WTC11 (cell line): ENCODE measurements around the gene FLT1. TPM values are rescaled to one million over a fixed set of nuclear protein-coding genes. Genes with fewer than 3 reads are reported as not detected.
A peak's percentile ranks its signal among the peaks of the same experiment; 100 is the strongest.

Experiments
- ATAC-seq: fragments of 200-7000 bp; cut with Tn5 transposase; 2 replicates; pipeline ENCODE4 v1.10.0; 2021; ENCODE audit warnings: mild to moderate bottlenecking, moderate library complexity
- CTCF ChIA-PET: fragments of 300-600 bp; sonication (Branson Sonifier 250); formaldehyde crosslinking; loops from one replicate; lab custom pipeline; 2021; ENCODE audit warnings: antibody characterized with exemption; lab: Charles Lee
- POLR2A ChIA-PET: fragments of 350-600 bp; sonication (Branson Sonifier 250); formaldehyde crosslinking; loops from one replicate; lab custom pipeline; 2021; ENCODE audit warnings: antibody characterized with exemption; lab: Charles Lee
- DNase-seq: peaks from one replicate; pipeline ENCODE4 v3.0.0; 2021; ENCODE audit warnings: low spot score
- H3K27ac Mint-ChIP-seq: 2 replicates; pipeline ENCODE4 v1.8.0; 2021; ENCODE audit warnings: mixed read lengths
- H3K27me3 Mint-ChIP-seq: 2 replicates; pipeline ENCODE4 v1.8.0; 2021; ENCODE audit warnings: low read depth, mild to moderate bottlenecking, moderate library complexity, mixed read lengths
- H3K36me3 Mint-ChIP-seq: 2 replicates; pipeline ENCODE4 v1.8.0; 2021; ENCODE audit warnings: mixed read lengths
- H3K4me1 Mint-ChIP-seq: 2 replicates; pipeline ENCODE4 v1.8.0; 2022; ENCODE audit warnings: mixed read lengths
- H3K4me3 Mint-ChIP-seq: 2 replicates; pipeline ENCODE4 v1.8.0; 2021; ENCODE audit warnings: mild to moderate bottlenecking, moderate library complexity, mixed read lengths
- H3K9me3 Mint-ChIP-seq: 2 replicates; pipeline ENCODE4 v1.8.0; 2021; ENCODE audit warnings: mixed read lengths
- NFYB ChIP-seq: sonication (generic); formaldehyde crosslinking; conservative IDR thresholded peaks from 2 replicates; pipeline ENCODE4 v1.8.0; 2022; ENCODE audit warnings: low read depth, missing genetic modification reagents
- NR1H2 ChIP-seq: sonication (generic); formaldehyde crosslinking; IDR thresholded peaks from 2 replicates; pipeline ENCODE4 v1.9.0; 2021; ENCODE audit warnings: mild to moderate bottlenecking, moderate library complexity, missing genetic modification reagents
- OVOL2 ChIP-seq: fragments of 250-450 bp; sonication (Bioruptor Pico); IDR thresholded peaks from 2 replicates; pipeline ENCODE4 v1.9.0; 2021; ENCODE audit warnings: mild to moderate bottlenecking, borderline replicate concordance
- SP1 ChIP-seq: sonication (generic); formaldehyde crosslinking; conservative IDR thresholded peaks from 2 replicates; pipeline ENCODE4 v1.8.1; 2022; ENCODE audit warnings: missing genetic modification reagents
- TEAD1 ChIP-seq: sonication (generic); formaldehyde crosslinking; IDR thresholded peaks from 2 replicates; pipeline ENCODE4 v1.8.0; 2022; ENCODE audit warnings: mild to moderate bottlenecking, missing genetic modification reagents
- TEAD4 ChIP-seq: sonication (generic); formaldehyde crosslinking; IDR thresholded peaks from 2 replicates; pipeline ENCODE4 v1.8.0; 2022; ENCODE audit warnings: mild to moderate bottlenecking, missing genetic modification reagents
- ZBTB21 ChIP-seq: sonication (generic); formaldehyde crosslinking; IDR thresholded peaks from 2 replicates; pipeline ENCODE4 v1.8.1; 2023; ENCODE audit warnings: mild to moderate bottlenecking, missing genetic modification reagents, borderline replicate concordance
- ZNF138 ChIP-seq: sonication (generic); formaldehyde crosslinking; conservative IDR thresholded peaks from 2 replicates; pipeline ENCODE4 v1.8.1; 2022; ENCODE audit warnings: mild to moderate bottlenecking, moderate library complexity, missing genetic modification reagents
- ZNF396 ChIP-seq: fragments of 250-450 bp; sonication (Bioruptor Pico); IDR thresholded peaks from 2 replicates; pipeline ENCODE4 v1.8.0; 2021; ENCODE audit warnings: mild to moderate bottlenecking, moderate library complexity, borderline replicate concordance
- ZNF423 ChIP-seq: fragments of 250-450 bp; sonication (Bioruptor Pico); IDR thresholded peaks from 2 replicates; pipeline ENCODE4 v2.1.2; 2022; ENCODE audit warnings: mild to moderate bottlenecking, moderate library complexity
- total RNA-seq: library from RNA; stranded (reverse); gene quantifications from 3 replicates; pipeline ENCODE4 v1.2.3, GENCODE V29; 2021
- TF ChIP-seq, protein P1 (sequence below): sonication (generic); formaldehyde crosslinking; IDR thresholded peaks from 2 replicates; pipeline ENCODE4 v1.8.1; 2022; ENCODE audit warnings: low read depth, missing genetic modification reagents, borderline replicate concordance
- TF ChIP-seq, protein P2 (sequence below): sonication (generic); formaldehyde crosslinking; IDR thresholded peaks from 2 replicates; pipeline ENCODE4 v1.8.1; 2023; ENCODE audit warnings: mild to moderate bottlenecking, missing genetic modification reagents
- TF ChIP-seq, protein P3 (sequence below): sonication (generic); formaldehyde crosslinking; IDR thresholded peaks from 2 replicates; pipeline ENCODE4 v1.8.1; 2023; ENCODE audit warnings: mild to moderate bottlenecking, missing genetic modification reagents, borderline replicate concordance
- TF ChIP-seq, protein P4 (sequence below): sonication (generic); formaldehyde crosslinking; IDR thresholded peaks from 2 replicates; pipeline ENCODE4 v1.8.1; 2023; ENCODE audit warnings: mild to moderate bottlenecking, missing genetic modification reagents
- TF ChIP-seq, protein P5 (sequence below): fragments of 250-450 bp; sonication (Bioruptor Pico); IDR thresholded peaks from 2 replicates; pipeline ENCODE4 v1.9.0; 2021; ENCODE audit warnings: mild to moderate bottlenecking, borderline replicate concordance
- TF ChIP-seq, protein P6 (sequence below): sonication (generic); formaldehyde crosslinking; IDR thresholded peaks from 2 replicates; pipeline ENCODE4 v1.8.0; 2023; ENCODE audit warnings: missing genetic modification reagents, mild to moderate bottlenecking, borderline replicate concordance
- TF ChIP-seq, protein P7 (sequence below): sonication (generic); formaldehyde crosslinking; IDR thresholded peaks from 2 replicates; pipeline ENCODE4 v1.8.0; 2022; ENCODE audit warnings: mild to moderate bottlenecking, missing genetic modification reagents

The FLT1 gene
- total RNA-seq, 1 experiment from 2014 or later: 66.3 TPM

DNA sequence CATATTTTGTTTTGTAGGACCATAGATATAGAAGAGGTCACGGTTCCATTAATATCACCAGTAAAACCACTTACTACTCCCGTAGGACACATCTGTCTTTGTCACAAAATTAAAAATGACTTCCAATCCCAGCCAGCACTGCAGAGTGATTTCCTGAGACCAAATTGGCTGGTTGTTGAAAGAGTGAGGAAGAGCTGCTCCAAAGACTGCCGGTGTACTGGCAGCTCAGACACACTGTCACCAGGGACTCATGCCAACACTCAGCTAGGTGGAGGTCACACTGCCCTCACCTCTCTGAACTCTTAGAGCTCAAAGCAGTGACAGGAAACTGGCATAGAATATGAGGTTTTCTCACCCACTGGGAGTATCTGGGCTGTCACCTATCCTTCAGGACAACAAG, 52.1 kb downstream of the FLT1 start:
- DNase-seq (no peak), ATAC-seq (no peak)
- peaks cover 53% of the 10 kb centered on the region for H3K36me3 Mint-ChIP-seq
- ChIA-PET CTCF (no interaction called here), POLR2A (interaction anchor here (0.5 kb wide), 1 partner anchor 33 kb away, joined by 3 read pairs; no protein-coding TSS in a partner anchor)
- peaks cover 18% of the 10 kb centered on the region for H3K9me3 Mint-ChIP-seq
- peak overlapping the region; percentile 43 for H3K27ac Mint-ChIP-seq
- H3K27me3 Mint-ChIP-seq: no peaks in the 10 kb centered on the region
- no peak overlapping the region for H3K4me3 Mint-ChIP-seq
- H3K4me1 Mint-ChIP-seq: peaks cover 48% of the 10 kb centered on the region
- no peak for TF ChIP-seq SP1
- no peak for TF ChIP-seq ZNF396 (CRISPR knock-in tag)
- TF ChIP-seq OVOL2 (CRISPR knock-in tag): no peak
- TF ChIP-seq, protein P1, sequence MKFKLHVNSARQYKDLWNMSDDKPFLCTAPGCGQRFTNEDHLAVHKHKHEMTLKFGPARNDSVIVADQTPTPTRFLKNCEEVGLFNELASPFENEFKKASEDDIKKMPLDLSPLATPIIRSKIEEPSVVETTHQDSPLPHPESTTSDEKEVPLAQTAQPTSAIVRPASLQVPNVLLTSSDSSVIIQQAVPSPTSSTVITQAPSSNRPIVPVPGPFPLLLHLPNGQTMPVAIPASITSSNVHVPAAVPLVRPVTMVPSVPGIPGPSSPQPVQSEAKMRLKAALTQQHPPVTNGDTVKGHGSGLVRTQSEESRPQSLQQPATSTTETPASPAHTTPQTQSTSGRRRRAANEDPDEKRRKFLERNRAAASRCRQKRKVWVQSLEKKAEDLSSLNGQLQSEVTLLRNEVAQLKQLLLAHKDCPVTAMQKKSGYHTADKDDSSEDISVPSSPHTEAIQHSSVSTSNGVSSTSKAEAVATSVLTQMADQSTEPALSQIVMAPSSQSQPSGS (CRISPR knock-in tag): no peak
- TF ChIP-seq, protein P2, sequence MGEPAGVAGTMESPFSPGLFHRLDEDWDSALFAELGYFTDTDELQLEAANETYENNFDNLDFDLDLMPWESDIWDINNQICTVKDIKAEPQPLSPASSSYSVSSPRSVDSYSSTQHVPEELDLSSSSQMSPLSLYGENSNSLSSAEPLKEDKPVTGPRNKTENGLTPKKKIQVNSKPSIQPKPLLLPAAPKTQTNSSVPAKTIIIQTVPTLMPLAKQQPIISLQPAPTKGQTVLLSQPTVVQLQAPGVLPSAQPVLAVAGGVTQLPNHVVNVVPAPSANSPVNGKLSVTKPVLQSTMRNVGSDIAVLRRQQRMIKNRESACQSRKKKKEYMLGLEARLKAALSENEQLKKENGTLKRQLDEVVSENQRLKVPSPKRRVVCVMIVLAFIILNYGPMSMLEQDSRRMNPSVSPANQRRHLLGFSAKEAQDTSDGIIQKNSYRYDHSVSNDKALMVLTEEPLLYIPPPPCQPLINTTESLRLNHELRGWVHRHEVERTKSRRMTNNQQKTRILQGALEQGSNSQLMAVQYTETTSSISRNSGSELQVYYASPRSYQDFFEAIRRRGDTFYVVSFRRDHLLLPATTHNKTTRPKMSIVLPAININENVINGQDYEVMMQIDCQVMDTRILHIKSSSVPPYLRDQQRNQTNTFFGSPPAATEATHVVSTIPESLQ (CRISPR knock-in tag): no peak
- TF ChIP-seq, protein P3, sequence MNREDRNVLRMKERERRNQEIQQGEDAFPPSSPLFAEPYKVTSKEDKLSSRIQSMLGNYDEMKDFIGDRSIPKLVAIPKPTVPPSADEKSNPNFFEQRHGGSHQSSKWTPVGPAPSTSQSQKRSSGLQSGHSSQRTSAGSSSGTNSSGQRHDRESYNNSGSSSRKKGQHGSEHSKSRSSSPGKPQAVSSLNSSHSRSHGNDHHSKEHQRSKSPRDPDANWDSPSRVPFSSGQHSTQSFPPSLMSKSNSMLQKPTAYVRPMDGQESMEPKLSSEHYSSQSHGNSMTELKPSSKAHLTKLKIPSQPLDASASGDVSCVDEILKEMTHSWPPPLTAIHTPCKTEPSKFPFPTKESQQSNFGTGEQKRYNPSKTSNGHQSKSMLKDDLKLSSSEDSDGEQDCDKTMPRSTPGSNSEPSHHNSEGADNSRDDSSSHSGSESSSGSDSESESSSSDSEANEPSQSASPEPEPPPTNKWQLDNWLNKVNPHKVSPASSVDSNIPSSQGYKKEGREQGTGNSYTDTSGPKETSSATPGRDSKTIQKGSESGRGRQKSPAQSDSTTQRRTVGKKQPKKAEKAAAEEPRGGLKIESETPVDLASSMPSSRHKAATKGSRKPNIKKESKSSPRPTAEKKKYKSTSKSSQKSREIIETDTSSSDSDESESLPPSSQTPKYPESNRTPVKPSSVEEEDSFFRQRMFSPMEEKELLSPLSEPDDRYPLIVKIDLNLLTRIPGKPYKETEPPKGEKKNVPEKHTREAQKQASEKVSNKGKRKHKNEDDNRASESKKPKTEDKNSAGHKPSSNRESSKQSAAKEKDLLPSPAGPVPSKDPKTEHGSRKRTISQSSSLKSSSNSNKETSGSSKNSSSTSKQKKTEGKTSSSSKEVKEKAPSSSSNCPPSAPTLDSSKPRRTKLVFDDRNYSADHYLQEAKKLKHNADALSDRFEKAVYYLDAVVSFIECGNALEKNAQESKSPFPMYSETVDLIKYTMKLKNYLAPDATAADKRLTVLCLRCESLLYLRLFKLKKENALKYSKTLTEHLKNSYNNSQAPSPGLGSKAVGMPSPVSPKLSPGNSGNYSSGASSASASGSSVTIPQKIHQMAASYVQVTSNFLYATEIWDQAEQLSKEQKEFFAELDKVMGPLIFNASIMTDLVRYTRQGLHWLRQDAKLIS (CRISPR knock-in tag): no peak
- TF ChIP-seq NR1H2 (CRISPR knock-in tag): no peak
- TF ChIP-seq NFYB (CRISPR knock-in tag): no peak
- TF ChIP-seq ZNF138 (CRISPR knock-in tag): no peak
- TF ChIP-seq, protein P4, sequence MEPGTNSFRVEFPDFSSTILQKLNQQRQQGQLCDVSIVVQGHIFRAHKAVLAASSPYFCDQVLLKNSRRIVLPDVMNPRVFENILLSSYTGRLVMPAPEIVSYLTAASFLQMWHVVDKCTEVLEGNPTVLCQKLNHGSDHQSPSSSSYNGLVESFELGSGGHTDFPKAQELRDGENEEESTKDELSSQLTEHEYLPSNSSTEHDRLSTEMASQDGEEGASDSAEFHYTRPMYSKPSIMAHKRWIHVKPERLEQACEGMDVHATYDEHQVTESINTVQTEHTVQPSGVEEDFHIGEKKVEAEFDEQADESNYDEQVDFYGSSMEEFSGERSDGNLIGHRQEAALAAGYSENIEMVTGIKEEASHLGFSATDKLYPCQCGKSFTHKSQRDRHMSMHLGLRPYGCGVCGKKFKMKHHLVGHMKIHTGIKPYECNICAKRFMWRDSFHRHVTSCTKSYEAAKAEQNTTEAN (CRISPR knock-in tag): no peak
- TF ChIP-seq, protein P5, sequence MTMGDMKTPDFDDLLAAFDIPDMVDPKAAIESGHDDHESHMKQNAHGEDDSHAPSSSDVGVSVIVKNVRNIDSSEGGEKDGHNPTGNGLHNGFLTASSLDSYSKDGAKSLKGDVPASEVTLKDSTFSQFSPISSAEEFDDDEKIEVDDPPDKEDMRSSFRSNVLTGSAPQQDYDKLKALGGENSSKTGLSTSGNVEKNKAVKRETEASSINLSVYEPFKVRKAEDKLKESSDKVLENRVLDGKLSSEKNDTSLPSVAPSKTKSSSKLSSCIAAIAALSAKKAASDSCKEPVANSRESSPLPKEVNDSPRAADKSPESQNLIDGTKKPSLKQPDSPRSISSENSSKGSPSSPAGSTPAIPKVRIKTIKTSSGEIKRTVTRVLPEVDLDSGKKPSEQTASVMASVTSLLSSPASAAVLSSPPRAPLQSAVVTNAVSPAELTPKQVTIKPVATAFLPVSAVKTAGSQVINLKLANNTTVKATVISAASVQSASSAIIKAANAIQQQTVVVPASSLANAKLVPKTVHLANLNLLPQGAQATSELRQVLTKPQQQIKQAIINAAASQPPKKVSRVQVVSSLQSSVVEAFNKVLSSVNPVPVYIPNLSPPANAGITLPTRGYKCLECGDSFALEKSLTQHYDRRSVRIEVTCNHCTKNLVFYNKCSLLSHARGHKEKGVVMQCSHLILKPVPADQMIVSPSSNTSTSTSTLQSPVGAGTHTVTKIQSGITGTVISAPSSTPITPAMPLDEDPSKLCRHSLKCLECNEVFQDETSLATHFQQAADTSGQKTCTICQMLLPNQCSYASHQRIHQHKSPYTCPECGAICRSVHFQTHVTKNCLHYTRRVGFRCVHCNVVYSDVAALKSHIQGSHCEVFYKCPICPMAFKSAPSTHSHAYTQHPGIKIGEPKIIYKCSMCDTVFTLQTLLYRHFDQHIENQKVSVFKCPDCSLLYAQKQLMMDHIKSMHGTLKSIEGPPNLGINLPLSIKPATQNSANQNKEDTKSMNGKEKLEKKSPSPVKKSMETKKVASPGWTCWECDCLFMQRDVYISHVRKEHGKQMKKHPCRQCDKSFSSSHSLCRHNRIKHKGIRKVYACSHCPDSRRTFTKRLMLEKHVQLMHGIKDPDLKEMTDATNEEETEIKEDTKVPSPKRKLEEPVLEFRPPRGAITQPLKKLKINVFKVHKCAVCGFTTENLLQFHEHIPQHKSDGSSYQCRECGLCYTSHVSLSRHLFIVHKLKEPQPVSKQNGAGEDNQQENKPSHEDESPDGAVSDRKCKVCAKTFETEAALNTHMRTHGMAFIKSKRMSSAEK (CRISPR knock-in tag): no peak
- TF ChIP-seq ZNF423: no peak
- TF ChIP-seq, protein P6, sequence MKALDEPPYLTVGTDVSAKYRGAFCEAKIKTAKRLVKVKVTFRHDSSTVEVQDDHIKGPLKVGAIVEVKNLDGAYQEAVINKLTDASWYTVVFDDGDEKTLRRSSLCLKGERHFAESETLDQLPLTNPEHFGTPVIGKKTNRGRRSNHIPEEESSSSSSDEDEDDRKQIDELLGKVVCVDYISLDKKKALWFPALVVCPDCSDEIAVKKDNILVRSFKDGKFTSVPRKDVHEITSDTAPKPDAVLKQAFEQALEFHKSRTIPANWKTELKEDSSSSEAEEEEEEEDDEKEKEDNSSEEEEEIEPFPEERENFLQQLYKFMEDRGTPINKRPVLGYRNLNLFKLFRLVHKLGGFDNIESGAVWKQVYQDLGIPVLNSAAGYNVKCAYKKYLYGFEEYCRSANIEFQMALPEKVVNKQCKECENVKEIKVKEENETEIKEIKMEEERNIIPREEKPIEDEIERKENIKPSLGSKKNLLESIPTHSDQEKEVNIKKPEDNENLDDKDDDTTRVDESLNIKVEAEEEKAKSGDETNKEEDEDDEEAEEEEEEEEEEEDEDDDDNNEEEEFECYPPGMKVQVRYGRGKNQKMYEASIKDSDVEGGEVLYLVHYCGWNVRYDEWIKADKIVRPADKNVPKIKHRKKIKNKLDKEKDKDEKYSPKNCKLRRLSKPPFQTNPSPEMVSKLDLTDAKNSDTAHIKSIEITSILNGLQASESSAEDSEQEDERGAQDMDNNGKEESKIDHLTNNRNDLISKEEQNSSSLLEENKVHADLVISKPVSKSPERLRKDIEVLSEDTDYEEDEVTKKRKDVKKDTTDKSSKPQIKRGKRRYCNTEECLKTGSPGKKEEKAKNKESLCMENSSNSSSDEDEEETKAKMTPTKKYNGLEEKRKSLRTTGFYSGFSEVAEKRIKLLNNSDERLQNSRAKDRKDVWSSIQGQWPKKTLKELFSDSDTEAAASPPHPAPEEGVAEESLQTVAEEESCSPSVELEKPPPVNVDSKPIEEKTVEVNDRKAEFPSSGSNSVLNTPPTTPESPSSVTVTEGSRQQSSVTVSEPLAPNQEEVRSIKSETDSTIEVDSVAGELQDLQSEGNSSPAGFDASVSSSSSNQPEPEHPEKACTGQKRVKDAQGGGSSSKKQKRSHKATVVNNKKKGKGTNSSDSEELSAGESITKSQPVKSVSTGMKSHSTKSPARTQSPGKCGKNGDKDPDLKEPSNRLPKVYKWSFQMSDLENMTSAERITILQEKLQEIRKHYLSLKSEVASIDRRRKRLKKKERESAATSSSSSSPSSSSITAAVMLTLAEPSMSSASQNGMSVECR: no peak
- no peak for TF ChIP-seq TEAD1 (CRISPR knock-in tag)
- no peak for TF ChIP-seq TEAD4 (CRISPR knock-in tag)
- no peak for TF ChIP-seq ZBTB21
- TF ChIP-seq, protein P7, sequence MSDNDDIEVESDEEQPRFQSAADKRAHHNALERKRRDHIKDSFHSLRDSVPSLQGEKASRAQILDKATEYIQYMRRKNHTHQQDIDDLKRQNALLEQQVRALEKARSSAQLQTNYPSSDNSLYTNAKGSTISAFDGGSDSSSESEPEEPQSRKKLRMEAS (CRISPR knock-in tag): no peak
- TF ChIP-seq, all 79 proteins: peak for 0
